ENCODE results near the gene TNFSF13.
"Not testable (repeated sequence)": the region's sequence is repeated elsewhere in the genome, so short reads cannot be mapped to it uniquely, and the experiment has no call there.

Gene TNFSF13

GRCh38 chr17:7591596-7591995 is 33.0 kb downstream of the TNFSF13 start:
- DNase-seq (ENCODE audit: low read depth), result no peak

- no peak for DNase-seq (ENCODE audit: low read depth)
Measured at GRCh38 chr17:7592422-7593021, 34.0 kb downstream of the TNFSF13 start.

- DNase-seq (ENCODE audit: low read depth), result no peak
Measured at GRCh38 chr17:7593296-7593695, 34.7 kb downstream of the TNFSF13 start.

GRCh38 chr17:7597561-7597960 is 39.0 kb downstream of the TNFSF13 start:
- DNase-seq (ENCODE audit: low read depth), result not testable (repeated sequence)

- DNase-seq (ENCODE audit: low read depth), result no peak
Measured at GRCh38 chr17:7606280-7606679, 47.7 kb downstream of the TNFSF13 start.

- no peak for DNase-seq (ENCODE audit: low read depth)
Measured at GRCh38 chr17:7610641-7611040, 52.1 kb downstream of the TNFSF13 start.
